ENCODE results near the gene ATRAID. TPM values are rescaled to one million over a fixed set of nuclear protein-coding genes. Genes with fewer than 3 reads are reported as not detected.
A peak's percentile ranks its signal among the peaks of the same experiment; 100 is the strongest.

Gene ATRAID
- total RNA-seq, 1 experiment from 2014 or later: 104 TPM

DNA sequence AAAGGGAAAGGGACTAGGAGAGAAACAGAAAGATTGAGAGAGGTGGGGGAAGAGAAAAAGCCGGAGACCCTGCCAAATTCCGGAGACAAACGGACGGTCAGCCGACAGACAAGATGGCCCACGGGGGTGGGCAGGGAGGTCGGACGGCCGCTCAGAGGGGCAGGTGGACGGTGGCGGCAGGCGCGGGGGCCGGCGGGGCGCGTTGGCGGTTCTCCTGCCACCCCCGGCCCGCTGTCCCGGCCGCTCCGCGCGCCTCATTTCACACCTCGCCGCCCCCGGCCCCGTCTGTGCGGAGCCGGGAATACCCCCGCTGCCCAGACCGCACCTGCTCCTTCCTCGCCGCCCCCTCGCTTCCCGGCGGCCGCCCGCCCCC lies 50.1 kb downstream of the ATRAID start:
- intact Hi-C loops (cut with micrococcal nuclease; ENCODE audit: unreplicated experiment): no loop called here
- H3K4me3 Mint-ChIP-seq (ENCODE audit: low read depth, unreplicated experiment): peak overlapping the region; percentile 0
- CTCF ChIA-PET: interaction anchor here (2.0 kb wide), 1 partner anchor 18 kb away, joined by 9 read pairs; no protein-coding TSS in a partner anchor
- H3K27me3 Mint-ChIP-seq (ENCODE audit: unreplicated experiment): peaks cover 51% of the 10 kb centered on the region
- TF ChIP-seq, protein P1, sequence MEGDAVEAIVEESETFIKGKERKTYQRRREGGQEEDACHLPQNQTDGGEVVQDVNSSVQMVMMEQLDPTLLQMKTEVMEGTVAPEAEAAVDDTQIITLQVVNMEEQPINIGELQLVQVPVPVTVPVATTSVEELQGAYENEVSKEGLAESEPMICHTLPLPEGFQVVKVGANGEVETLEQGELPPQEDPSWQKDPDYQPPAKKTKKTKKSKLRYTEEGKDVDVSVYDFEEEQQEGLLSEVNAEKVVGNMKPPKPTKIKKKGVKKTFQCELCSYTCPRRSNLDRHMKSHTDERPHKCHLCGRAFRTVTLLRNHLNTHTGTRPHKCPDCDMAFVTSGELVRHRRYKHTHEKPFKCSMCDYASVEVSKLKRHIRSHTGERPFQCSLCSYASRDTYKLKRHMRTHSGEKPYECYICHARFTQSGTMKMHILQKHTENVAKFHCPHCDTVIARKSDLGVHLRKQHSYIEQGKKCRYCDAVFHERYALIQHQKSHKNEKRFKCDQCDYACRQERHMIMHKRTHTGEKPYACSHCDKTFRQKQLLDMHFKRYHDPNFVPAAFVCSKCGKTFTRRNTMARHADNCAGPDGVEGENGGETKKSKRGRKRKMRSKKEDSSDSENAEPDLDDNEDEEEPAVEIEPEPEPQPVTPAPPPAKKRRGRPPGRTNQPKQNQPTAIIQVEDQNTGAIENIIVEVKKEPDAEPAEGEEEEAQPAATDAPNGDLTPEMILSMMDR (IDR thresholded peaks at IDR 0.05; ENCODE audit: unreplicated experiment): no peak
- H3K4me1 Mint-ChIP-seq (ENCODE audit: low read depth, unreplicated experiment): peaks cover 7% of the 10 kb centered on the region
- BruUV-seq (replicated peaks): no TSS peak
- H3K36me3 Mint-ChIP-seq (ENCODE audit: insufficient read depth, unreplicated experiment): peaks cover 12% of the 10 kb centered on the region
- no peak for DNase-seq
- no peaks in the 10 kb centered on the region for H3K9me3 Mint-ChIP-seq (ENCODE audit: low read depth, unreplicated experiment)
- H3K27ac Mint-ChIP-seq (ENCODE audit: unreplicated experiment): no peak overlapping the region

DNA sequence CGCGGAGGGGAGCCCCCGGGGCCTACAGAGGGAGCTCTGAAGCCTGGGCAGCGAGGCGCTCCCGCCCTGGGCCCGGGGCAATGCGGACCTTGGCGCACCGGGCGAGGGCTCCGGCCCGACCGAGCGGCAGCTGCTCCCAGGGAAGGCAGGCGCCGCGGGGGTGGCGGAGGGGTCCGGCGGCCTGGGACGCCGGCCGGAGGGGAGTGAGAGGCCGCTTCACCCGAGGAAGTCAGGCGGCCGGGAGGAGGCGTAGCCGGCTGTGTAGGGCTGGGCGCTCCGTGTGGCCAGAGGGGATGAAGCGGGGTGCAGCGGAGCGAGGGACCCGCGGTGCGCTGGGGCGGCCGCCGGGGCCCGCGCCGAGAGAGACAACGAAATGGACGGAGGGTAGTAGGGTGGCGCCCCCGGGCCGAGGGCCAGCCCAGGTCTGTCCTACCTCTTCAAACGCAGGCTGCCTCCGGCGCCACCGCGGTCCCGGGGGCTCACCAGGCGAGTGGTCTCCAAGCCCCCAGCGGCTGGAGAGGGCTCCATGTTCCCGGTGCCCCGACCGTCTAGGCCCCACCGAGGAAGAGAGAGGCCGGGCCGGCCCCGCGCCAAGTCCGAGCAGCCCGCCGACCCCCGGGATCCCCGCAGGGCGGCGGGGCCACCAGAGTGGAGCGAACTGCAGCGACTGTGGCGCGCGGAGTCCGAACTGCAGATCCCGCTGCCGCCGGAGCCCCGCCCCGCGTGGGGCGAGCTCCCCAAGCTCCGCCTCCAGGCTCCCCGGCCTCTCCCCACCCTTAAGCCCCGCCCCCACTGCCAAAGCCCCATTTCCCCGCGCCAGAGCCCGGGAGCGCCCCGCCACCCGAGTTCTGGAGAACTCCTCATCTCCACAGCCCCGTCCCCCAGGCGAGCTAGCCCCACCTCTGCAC lies 50.8 kb downstream of the ATRAID start, which contains the start of gene SLC30A3:
SLC30A3 (minus strand) TSS at position 669 of the 908 bp plus-strand sequence; CDS start at position 528, 141 bp downstream.
- Mint-ChIP-seq H3K36me3 (ENCODE audit: insufficient read depth, unreplicated experiment) (peaks cover 12% of the 10 kb centered on the region), H3K9me3 (ENCODE audit: low read depth, unreplicated experiment) (no peaks in the 10 kb centered on the region), H3K4me1 (ENCODE audit: low read depth, unreplicated experiment) (peaks cover 7% of the 10 kb centered on the region), H3K27me3 (ENCODE audit: unreplicated experiment) (peaks cover 43% of the 10 kb centered on the region), H3K4me3 (ENCODE audit: low read depth, unreplicated experiment) (peak within 1 kb of the TSS; percentile 67), H3K27ac (ENCODE audit: unreplicated experiment) (no peak within 1 kb of the TSS)
- intact Hi-C loops (cut with micrococcal nuclease; ENCODE audit: unreplicated experiment): no loop called here
- DNase-seq: peak; percentile 53
- TF ChIP-seq, protein P1 (IDR thresholded peaks at IDR 0.05; ENCODE audit: unreplicated experiment): no peak
- BruUV-seq (replicated peaks): no TSS peak
- CTCF ChIA-PET: interaction anchor here (0.9 to 2.0 kb wide), 2 partner anchors 17 to 31 kb away, joined by 4 to 9 read pairs; no protein-coding TSS in a partner anchor

GRCh38 chr2:27263287-27264252 lies 51.7 kb downstream of the ATRAID start:
- no peak for DNase-seq
- CTCF ChIA-PET: interaction anchor here (0.9 to 2.3 kb wide), 4 partner anchors 16 to 30 kb away, joined by 4 to 14 read pairs (median 9); no protein-coding TSS in a partner anchor
- Mint-ChIP-seq H3K27ac (ENCODE audit: unreplicated experiment) (no peak overlapping the region), H3K9me3 (ENCODE audit: low read depth, unreplicated experiment) (no peaks in the 10 kb centered on the region), H3K4me1 (ENCODE audit: low read depth, unreplicated experiment) (peaks cover 7% of the 10 kb centered on the region), H3K4me3 (ENCODE audit: low read depth, unreplicated experiment) (peak overlapping the region; percentile 67), H3K27me3 (ENCODE audit: unreplicated experiment) (peaks cover 34% of the 10 kb centered on the region), H3K36me3 (ENCODE audit: insufficient read depth, unreplicated experiment) (peaks cover 12% of the 10 kb centered on the region)
- intact Hi-C loops (cut with micrococcal nuclease; ENCODE audit: unreplicated experiment): no loop called here
- no TSS peak for BruUV-seq (replicated peaks)
- TF ChIP-seq, protein P1 (IDR thresholded peaks at IDR 0.05; ENCODE audit: unreplicated experiment): no peak

DNA sequence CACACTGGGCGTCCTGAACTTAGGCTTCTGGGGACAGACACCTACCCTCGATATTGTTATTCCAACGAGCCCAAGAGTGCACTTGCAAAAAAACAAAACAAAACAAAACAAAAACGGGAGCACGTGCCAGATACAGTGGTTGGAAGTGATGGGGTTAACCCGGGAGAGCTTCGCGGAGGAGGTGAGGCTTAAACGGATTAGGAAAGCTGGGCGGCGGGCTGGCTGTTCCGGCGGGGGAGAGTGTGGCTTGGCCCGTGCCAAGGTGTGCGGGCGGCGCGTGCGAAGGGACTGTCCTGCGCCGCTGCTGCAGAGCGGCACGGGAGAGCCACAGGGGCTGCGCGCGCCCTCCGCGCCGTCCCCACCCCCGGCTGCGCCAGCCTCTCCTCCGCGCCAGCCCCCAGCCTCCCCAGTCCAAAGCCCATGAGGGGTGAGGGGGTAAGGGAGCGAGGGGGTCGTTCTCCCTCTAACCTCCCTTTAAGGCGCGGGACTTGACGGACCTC lies 52.5 kb downstream of the ATRAID start:
- no TSS peak for BruUV-seq (replicated peaks)
- TF ChIP-seq, protein P1 (IDR thresholded peaks at IDR 0.05; ENCODE audit: unreplicated experiment): no peak
- Mint-ChIP-seq H3K36me3 (ENCODE audit: insufficient read depth, unreplicated experiment) (peaks cover 12% of the 10 kb centered on the region), H3K27ac (ENCODE audit: unreplicated experiment) (no peak overlapping the region), H3K4me3 (ENCODE audit: low read depth, unreplicated experiment) (peak overlapping the region; percentile 67), H3K9me3 (ENCODE audit: low read depth, unreplicated experiment) (no peaks in the 10 kb centered on the region), H3K4me1 (ENCODE audit: low read depth, unreplicated experiment) (peaks cover 7% of the 10 kb centered on the region), H3K27me3 (ENCODE audit: unreplicated experiment) (peaks cover 31% of the 10 kb centered on the region)
- CTCF ChIA-PET: interaction anchor here (1.1 to 2.3 kb wide), 3 partner anchors 16 to 39 kb away, joined by 3 to 14 read pairs (median 9); no protein-coding TSS in a partner anchor
- DNase-seq: peak; percentile 20
- intact Hi-C loops (cut with micrococcal nuclease; ENCODE audit: unreplicated experiment): no loop called here

All from Calu3 (cell line).